Endothelial cell of umbilical vein (primary cell): ENCODE data around the gene HCRTR2. TPM values are rescaled to one million over a fixed set of nuclear protein-coding genes. Genes with fewer than 3 reads are reported as not detected.

Source experiments
- BruUV-seq: library from RNA; stranded (reverse); fragments of 400-500 nt; replicated peaks from 2 replicates; lab custom pipeline; 2021; lab: Mats Ljungman, UMichigan
- CTCF ChIA-PET: fragments of 300-600, 350-600 bp; sonication (Branson Sonifier 250); formaldehyde crosslinking; loops from one replicate; lab custom pipeline; 2021; ENCODE audit warnings: antibody characterized with exemption, inconsistent platforms; lab: Charles Lee
- POLR2A ChIA-PET: fragments of 300-600, 350-600 bp; sonication (Branson Sonifier 250); formaldehyde crosslinking; loops from one replicate; lab custom pipeline; 2021; ENCODE audit warnings: antibody characterized with exemption, inconsistent platforms; lab: Charles Lee
- DNase-seq: peaks from one replicate; pipeline ENCODE4 v3.0.0-alpha.2; 2011; ENCODE audit warnings: low read depth, low spot score
- FAIRE-seq: peaks from 2 replicates; lab custom pipeline; 2011; peaks lifted over from hg19 to GRCh38; lab: Jason Lieb, UNC
- H2AFZ ChIP-seq: 2 replicates; pipeline ENCODE4 v1.6.0; 2012; ENCODE audit warnings: low read depth, low read length, control low read depth, inconsistent platforms
- H3K27ac ChIP-seq: 2 replicates; pipeline ENCODE4 v1.5.1; 2011; ENCODE audit warnings: low read depth, mild to moderate bottlenecking, control low read depth, low read length, moderate library complexity; ENCODE audit not compliant: insufficient read depth
- H3K27me3 ChIP-seq, 2 experiments: 2 replicates each; pipeline versions ENCODE4 v1.6.0 to v1.6.1; 2011; ENCODE audit warnings: low read length in 2 of 2, mixed read lengths in 1 of 2; ENCODE audit not compliant: control insufficient read depth in 2 of 2, insufficient read depth in 2 of 2
- H3K36me3 ChIP-seq, 2 experiments: 2 replicates in 1 of 2; 3 replicates in 1 of 2; pipeline ENCODE4 v1.5.1; 2011; ENCODE audit warnings: low read length in 2 of 2, mild to moderate bottlenecking in 1 of 2, moderate library complexity in 1 of 2; ENCODE audit not compliant: control insufficient read depth in 2 of 2, insufficient read depth in 2 of 2; ENCODE audit errors: extremely low read depth in 1 of 2
- H3K4me1 ChIP-seq: 3 replicates; pipeline ENCODE4 v1.5.1; 2011; ENCODE audit warnings: mild to moderate bottlenecking, low read length; ENCODE audit not compliant: control insufficient read depth, insufficient read depth; ENCODE audit errors: extremely low read depth
- H3K4me2 ChIP-seq: 2 replicates; pipeline ENCODE4 v1.6.1; 2011; ENCODE audit warnings: low read length, control low read depth, mixed read lengths; ENCODE audit not compliant: insufficient read depth
- H3K4me3 ChIP-seq, 3 experiments: fragments of 200-600 bp in 1 of 3; sonication (generic), shearing (Covaris generic) in 1 of 3; replicated peaks in 1 of 3; 2 replicates each; pipeline ENCODE4 v1.5.1; 2011 to 2016; ENCODE audit warnings: control low read depth in 3 of 3, low read length in 3 of 3, mild to moderate bottlenecking in 2 of 3, inconsistent platforms in 1 of 3, low read depth in 1 of 3, moderate library complexity in 1 of 3; ENCODE audit not compliant: insufficient read depth in 1 of 3
- H3K79me2 ChIP-seq: 2 replicates; pipeline ENCODE4 v1.6.0; 2012; ENCODE audit warnings: low read length, inconsistent platforms; ENCODE audit not compliant: control insufficient read depth, insufficient read depth
- H3K9ac ChIP-seq: replicated peaks from 2 replicates; pipeline ENCODE3; 2011; ENCODE audit warnings: low read length, control low read depth; ENCODE audit not compliant: insufficient read depth; ENCODE audit errors: extremely low read depth
- H3K9me1 ChIP-seq: replicated peaks from 3 replicates; pipeline ENCODE4 v1.6.0; 2011; ENCODE audit warnings: mild to moderate bottlenecking, low read length; ENCODE audit not compliant: control insufficient read depth, insufficient read depth; ENCODE audit errors: extremely low read depth
- H3K9me3 ChIP-seq: replicated peaks from 2 replicates; pipeline ENCODE4 v1.5.1; 2012; ENCODE audit warnings: low read length, inconsistent platforms; ENCODE audit not compliant: control insufficient read depth, insufficient read depth
- H4K20me1 ChIP-seq: replicated peaks from 2 replicates; pipeline ENCODE3; 2011; ENCODE audit warnings: mild to moderate bottlenecking, low read length; ENCODE audit not compliant: control insufficient read depth, insufficient read depth; ENCODE audit errors: extremely low read depth
- EZH2 ChIP-seq: IDR thresholded peaks from 2 replicates; pipeline ENCODE4 v1.6.1; 2012; ENCODE audit warnings: borderline replicate concordance, low read depth, mild to moderate bottlenecking, moderate library complexity, low read length, inconsistent platforms; ENCODE audit not compliant: severe bottlenecking
- FOS ChIP-seq: IDR thresholded peaks from 2 replicates; pipeline ENCODE4 v1.6.1; 2011; ENCODE audit warnings: mild to moderate bottlenecking, low read length, moderate library complexity, borderline replicate concordance; ENCODE audit not compliant: insufficient read depth
- GATA2 ChIP-seq: IDR thresholded peaks from 2 replicates; pipeline ENCODE4 v1.7.0; 2011; ENCODE audit warnings: low read depth, mild to moderate bottlenecking, moderate library complexity, mixed read lengths, low read length; ENCODE audit not compliant: insufficient read length, insufficient read depth
- JUN ChIP-seq: IDR thresholded peaks from 2 replicates; pipeline ENCODE4 v1.6.1; 2011; ENCODE audit warnings: borderline replicate concordance, low read depth; ENCODE audit not compliant: insufficient read length, insufficient read depth
- MYC ChIP-seq: IDR thresholded peaks from one replicate; pipeline ENCODE4 v1.6.1; 2011; ENCODE audit warnings: mild to moderate bottlenecking, low read depth, low read length
- POLR2A ChIP-seq: IDR thresholded peaks from 2 replicates; pipeline ENCODE4 v1.6.1; 2012; ENCODE audit warnings: low read depth, mild to moderate bottlenecking, control low read depth, low read length
- POLR2AphosphoS5 ChIP-seq: IDR thresholded peaks from 2 replicates; pipeline ENCODE4 v1.6.1; 2012; ENCODE audit warnings: low read depth, mild to moderate bottlenecking, control low read depth, low read length, moderate library complexity; ENCODE audit not compliant: insufficient read depth
- dilution Hi-C: fragments of 300-500 bp; cut with MboI; formaldehyde crosslinking; loops from one replicate; pipeline ENCODE4 v1.15.0; 2019; ENCODE audit warnings: low sequenced_read_pairs; ENCODE audit not compliant: extremely low pct_ligation_motif_present
- intact Hi-C: fragments of 100-400 bp; cut with micrococcal nuclease; formaldehyde crosslinking; loops from one replicate; pipeline ENCODE4 v1.10.0; 2022
- polyA plus RNA-seq, 4 experiments: library from polyadenylated mRNA; depleted of rRNA in 3 of 4; stranded (reverse) in 3 of 4; unstranded in 1 of 4; fragments of >200 nt; gene quantifications; 2 replicates each; pipeline versions ENCODE4 v1.2.1 to v1.2.3, GENCODE V29; 2011 to 2012; ENCODE audit warnings: missing spikeins in 1 of 4
- total RNA-seq: library from RNA; stranded (reverse); gene quantifications from 2 replicates; pipeline ENCODE4 v1.2.3, GENCODE V29; 2021
- TF ChIP-seq, protein P1 (sequence below): IDR thresholded peaks from 2 replicates; pipeline ENCODE4 v1.6.1; 2011; ENCODE audit not compliant: insufficient read depth, insufficient read length
- TF ChIP-seq, protein P2 (sequence below), 2 donors: IDR thresholded peaks; 1 replicate in 1 of 2; 2 replicates in 1 of 2; pipeline ENCODE4 v1.5.1; 2011; ENCODE audit warnings: low read length in 2 of 2, mild to moderate bottlenecking in 2 of 2, moderate library complexity in 2 of 2, control low read depth in 1 of 2, inconsistent platforms in 1 of 2, low read depth in 1 of 2; ENCODE audit not compliant: insufficient read depth in 1 of 2; ENCODE audit errors: extremely low read depth in 1 of 2

Gene HCRTR2
- total and polyA plus RNA-seq, 2 donors (not counting 3 experiments of a cell fraction or from before 2014, with no cell fraction given) = not detected

DNA sequence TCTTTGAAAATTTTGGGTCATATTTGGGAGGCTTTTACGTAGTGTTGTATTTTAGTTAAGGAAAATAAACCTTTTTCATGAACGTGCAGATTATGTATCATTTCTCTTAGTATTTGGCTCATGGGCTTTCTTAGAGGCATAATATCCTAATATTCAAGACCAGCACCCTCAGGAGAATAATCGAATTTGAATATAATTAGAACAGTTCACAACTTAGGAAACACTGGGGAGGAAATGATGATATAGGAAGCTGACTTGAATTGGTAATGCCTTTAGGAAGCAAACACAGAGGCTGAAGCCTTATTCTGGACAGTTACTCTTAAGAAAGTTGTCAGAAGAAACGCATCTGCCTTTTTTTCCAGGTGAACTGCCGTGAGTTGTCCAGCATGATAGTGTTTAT, 152.9 kb downstream of the HCRTR2 start, which contains the start of gene GFRAL:
GFRAL (plus strand) TSS at position 301 of the 400 bp plus-strand sequence; CDS start at position 387, 86 bp downstream.
- no peaks in the 10 kb centered on the region for H3K9me1 ChIP-seq
- no peak within 1 kb of the TSS for H3K27ac ChIP-seq
- H2AFZ ChIP-seq = no peak within 1 kb of the TSS
- no peak within 1 kb of the TSS for H3K4me3 ChIP-seq
- BruUV-seq = no TSS peak
- TF ChIP-seq, protein P1, sequence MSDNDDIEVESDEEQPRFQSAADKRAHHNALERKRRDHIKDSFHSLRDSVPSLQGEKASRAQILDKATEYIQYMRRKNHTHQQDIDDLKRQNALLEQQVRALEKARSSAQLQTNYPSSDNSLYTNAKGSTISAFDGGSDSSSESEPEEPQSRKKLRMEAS = no peak
- no peak for TF ChIP-seq EZH2
- TF ChIP-seq GATA2 = no peak
- no peak for TF ChIP-seq FOS
- TF ChIP-seq POLR2A = no peak
- TF ChIP-seq POLR2AphosphoS5 = no peak
- no peak for TF ChIP-seq MYC
- TF ChIP-seq, protein P2, sequence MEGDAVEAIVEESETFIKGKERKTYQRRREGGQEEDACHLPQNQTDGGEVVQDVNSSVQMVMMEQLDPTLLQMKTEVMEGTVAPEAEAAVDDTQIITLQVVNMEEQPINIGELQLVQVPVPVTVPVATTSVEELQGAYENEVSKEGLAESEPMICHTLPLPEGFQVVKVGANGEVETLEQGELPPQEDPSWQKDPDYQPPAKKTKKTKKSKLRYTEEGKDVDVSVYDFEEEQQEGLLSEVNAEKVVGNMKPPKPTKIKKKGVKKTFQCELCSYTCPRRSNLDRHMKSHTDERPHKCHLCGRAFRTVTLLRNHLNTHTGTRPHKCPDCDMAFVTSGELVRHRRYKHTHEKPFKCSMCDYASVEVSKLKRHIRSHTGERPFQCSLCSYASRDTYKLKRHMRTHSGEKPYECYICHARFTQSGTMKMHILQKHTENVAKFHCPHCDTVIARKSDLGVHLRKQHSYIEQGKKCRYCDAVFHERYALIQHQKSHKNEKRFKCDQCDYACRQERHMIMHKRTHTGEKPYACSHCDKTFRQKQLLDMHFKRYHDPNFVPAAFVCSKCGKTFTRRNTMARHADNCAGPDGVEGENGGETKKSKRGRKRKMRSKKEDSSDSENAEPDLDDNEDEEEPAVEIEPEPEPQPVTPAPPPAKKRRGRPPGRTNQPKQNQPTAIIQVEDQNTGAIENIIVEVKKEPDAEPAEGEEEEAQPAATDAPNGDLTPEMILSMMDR (IDR thresholded peaks at IDR 0.05; ENCODE audit: extremely low read depth in 1 of 2, insufficient read depth in 1 of 2, low read depth in 1 of 2, low read length in 2 of 2) = no peak
- no peak for TF ChIP-seq JUN
- H3K36me3 ChIP-seq = no peaks in the 10 kb centered on the region
- POLR2A ChIA-PET = no interaction called here
- no peaks in the 10 kb centered on the region for H3K4me1 ChIP-seq
- H3K79me2 ChIP-seq = no peaks in the 10 kb centered on the region
- no peak within 1 kb of the TSS for H3K4me2 ChIP-seq
- DNase-seq = no peak
- CTCF ChIA-PET = no interaction called here
- H4K20me1 ChIP-seq = no peaks in the 10 kb centered on the region
- intact Hi-C loops = no loop called here
- dilution Hi-C loops = no loop called here
- no peak for FAIRE-seq
- no peaks in the 10 kb centered on the region for H3K9me3 ChIP-seq
- no peaks in the 10 kb centered on the region for H3K27me3 ChIP-seq
- H3K9ac ChIP-seq = no peak within 1 kb of the TSS

Other genes with a start within 250 kb of the HCRTR2 start
- gene GFRAL, start 153.0 kb downstream of the HCRTR2 start, total RNA-seq = not detected in 2 replicates
- gene GFRAL, start 153.0 kb downstream of the HCRTR2 start, polyA plus RNA-seq = not detected in 2 replicates